22Rv1 (cell line): ENCODE results near the gene TGDS.

Experiments used
- CTCF ChIP-seq: fragments of 450-650 bp; IDR thresholded peaks from 2 replicates; pipeline ENCODE4 v1.5.1; 2017; ENCODE audit warnings: mild to moderate bottlenecking
- ZFX ChIP-seq: fragments of 450-650 bp; IDR thresholded peaks from 2 replicates; pipeline ENCODE4 v1.6.1; 2017; ENCODE audit warnings: antibody characterized with exemption, borderline replicate concordance

GRCh38 chr13:94542917-94543316 is 53.0 kb downstream of the TGDS start:
- TF ChIP-seq CTCF (no peak), ZFX (no peak)
